ENCODE data around the gene ORAI2. TPM values are rescaled to one million over a fixed set of nuclear protein-coding genes. Genes with fewer than 3 reads are reported as not detected.

Gene ORAI2
- total and polyA plus RNA-seq, 10 of the 15 experiments (the other 5 are each of a cell fraction or from before 2014, with no cell fraction given): 5.8 to 111 (median 46.9) TPM

DNA sequence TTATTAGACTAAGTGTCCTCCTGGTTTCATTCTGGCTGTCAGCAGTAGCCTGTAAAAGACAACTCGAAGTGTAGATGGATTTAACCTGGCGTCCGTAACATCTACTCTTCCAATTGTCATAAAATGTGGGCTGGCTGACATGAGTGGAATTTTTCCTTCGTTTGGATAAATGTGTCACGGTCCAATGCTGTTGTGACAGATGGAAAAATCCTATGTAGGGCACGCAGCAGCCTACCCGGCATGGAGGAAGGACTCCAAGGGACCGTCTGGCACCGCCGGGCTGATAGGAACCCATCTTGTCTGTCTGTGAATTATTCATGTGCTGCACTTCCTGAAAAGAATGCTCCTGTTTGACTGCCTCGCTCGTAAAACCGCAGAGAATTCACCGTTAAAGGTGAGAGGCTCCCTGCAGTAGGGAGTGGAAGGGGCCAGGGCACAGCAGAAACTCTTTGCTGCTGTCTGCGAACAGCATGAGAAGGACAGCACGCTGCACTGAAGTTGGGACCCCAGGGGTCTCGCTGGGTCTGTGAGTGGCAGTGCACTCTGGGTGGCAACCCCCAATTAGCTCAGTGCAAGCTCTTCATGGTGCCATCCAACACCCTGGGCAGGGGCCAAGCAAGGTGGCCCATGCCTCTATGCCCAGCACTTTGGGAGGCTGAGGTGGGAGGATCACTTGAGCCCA lies 1.6 kb upstream of the ORAI2 start:
- 1% methylated on average over 17 of the region's 17 CpGs for WGBS (ENCODE audit: insufficient coverage, insufficient replicate concordance, low lambda C conversion rate, missing lambda C conversion rate)
- Histone ChIP-seq H3K27me3 (replicated peaks in 1 of 2; ENCODE audit: control insufficient read depth in 2 of 2, insufficient read depth in 2 of 2, low read length in 1 of 2) (no peaks in the 10 kb centered on the region), H3K9ac (ENCODE audit: control insufficient read depth, insufficient read depth, low read length) (peak overlapping the region; percentile 72), H3K4me3 (peak overlapping the region; percentile 15; the same call in 1 of the 2 replicates), H3K9me3 (replicated peaks; ENCODE audit: control insufficient read depth, insufficient read depth, low read length) (no peaks in the 10 kb centered on the region), H2AFZ (ENCODE audit: control insufficient read depth, low read depth, low read length) (peak overlapping the region; percentile 33; the same call in 1 of the 2 replicates), H4K20me1 (ENCODE audit: control insufficient read depth, insufficient read depth) (no peaks in the 10 kb centered on the region), H3K36me3 (ENCODE audit: control insufficient read depth in 2 of 2, insufficient read depth in 2 of 2, low read length in 1 of 2) (peaks cover 0 to 5% of the 10 kb centered on the region in 2 experiments; a peak in 3 of 4 replicates), H3K79me2 (ENCODE audit: control insufficient read depth, insufficient read depth, low read length) (peaks cover 29% of the 10 kb centered on the region), H3K4me1 (ENCODE audit: control insufficient read depth, insufficient read depth, low read length) (peaks cover 45% of the 10 kb centered on the region), H3K27ac (ENCODE audit: control insufficient read depth, insufficient read depth) (peak overlapping the region; percentile 93), H3K4me2 (ENCODE audit: control insufficient read depth, insufficient read depth) (peak overlapping the region; percentile 92)
- DNase-seq (ENCODE audit: low read depth, low spot score) (no peak), FAIRE-seq (peak; percentile 97), ATAC-seq (peak; percentile 49)
- ChIA-PET RAD21 (ENCODE audit: unreplicated experiment) (interaction anchor here (1.1 to 2.8 kb wide), 5 partner anchors 12 to 35 kb away, joined by 4 to 26 read pairs (median 6); no protein-coding TSS in a partner anchor), CTCF (interaction anchor here (1.2 to 5.0 kb wide), 4 partner anchors 10 to 25 kb away, joined by 3 to 39 read pairs (median 5); no protein-coding TSS in a partner anchor), POLR2A (interaction anchor here (0.6 to 13.0 kb wide), 9 partner anchors 7 to 33 kb away, joined by 3 to 210 read pairs (median 4); partner anchors contain the start of genes ALKBH4 and LRWD1), SMC1A (ENCODE audit: uncharacterized antibody, unreplicated experiment) (interaction anchor here (0.5 to 3.2 kb wide), 8 partner anchors 10 to 27 kb away, joined by 3 to 12 read pairs (median 5); no protein-coding TSS in a partner anchor)
- intact Hi-C loops (cut with micrococcal nuclease; ENCODE audit: unreplicated experiment): no loop called here
- in situ Hi-C loops (cut with MboI): no loop called here
- no TSS peak for BruUV-seq (replicated peaks)
- TF ChIP-seq MXI1 (IDR thresholded peaks at IDR 0.05; ENCODE audit: low read depth, low read length) (0 out of 2 replicates have a peak, but pooled peaks have one; percentile 29), ZZZ3 (IDR thresholded peaks at IDR 0.05; ENCODE audit: control insufficient read depth, insufficient read length, low read depth) (no peak), IKZF1 (conservative IDR thresholded peaks at IDR 0.05) (peak; percentile 82), LARP7 (IDR thresholded peaks at IDR 0.05) (0 out of 2 replicates have a peak, but pooled peaks have one; percentile 46), EED (IDR thresholded peaks at IDR 0.05; ENCODE audit: low read depth) (peak; percentile 77), GATAD2B (conservative IDR thresholded peaks at IDR 0.05; ENCODE audit: low read depth) (peak; percentile 43; the same call in 1 of the 2 replicates), CREM (IDR thresholded peaks at IDR 0.05; ENCODE audit: low read depth) (0 out of 2 replicates have a peak, but pooled peaks have one; percentile 8), CBFB (IDR thresholded peaks at IDR 0.05; ENCODE audit: low read depth) (peak; percentile 50; the same call in 1 of the 2 replicates), MTA2 (IDR thresholded peaks at IDR 0.05; ENCODE audit: low read depth) (peak; percentile 27; the same call in 1 of the 2 replicates), YY1 (IDR thresholded peaks at IDR 0.05; ENCODE audit: low read depth, low read length) (peak; percentile 64), BRCA1 (IDR thresholded peaks at IDR 0.05; ENCODE audit: low read depth, low read length) (no peak), SMARCA5 (IDR thresholded peaks at IDR 0.05) (0 out of 2 replicates have a peak, but pooled peaks have one; percentile 16), ZNF24 (IDR thresholded peaks at IDR 0.05) (no peak)
- TF ChIP-seq, protein P1, sequence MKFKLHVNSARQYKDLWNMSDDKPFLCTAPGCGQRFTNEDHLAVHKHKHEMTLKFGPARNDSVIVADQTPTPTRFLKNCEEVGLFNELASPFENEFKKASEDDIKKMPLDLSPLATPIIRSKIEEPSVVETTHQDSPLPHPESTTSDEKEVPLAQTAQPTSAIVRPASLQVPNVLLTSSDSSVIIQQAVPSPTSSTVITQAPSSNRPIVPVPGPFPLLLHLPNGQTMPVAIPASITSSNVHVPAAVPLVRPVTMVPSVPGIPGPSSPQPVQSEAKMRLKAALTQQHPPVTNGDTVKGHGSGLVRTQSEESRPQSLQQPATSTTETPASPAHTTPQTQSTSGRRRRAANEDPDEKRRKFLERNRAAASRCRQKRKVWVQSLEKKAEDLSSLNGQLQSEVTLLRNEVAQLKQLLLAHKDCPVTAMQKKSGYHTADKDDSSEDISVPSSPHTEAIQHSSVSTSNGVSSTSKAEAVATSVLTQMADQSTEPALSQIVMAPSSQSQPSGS (IDR thresholded peaks at IDR 0.05; ENCODE audit: low read length): no peak
- TF ChIP-seq, protein P2, sequence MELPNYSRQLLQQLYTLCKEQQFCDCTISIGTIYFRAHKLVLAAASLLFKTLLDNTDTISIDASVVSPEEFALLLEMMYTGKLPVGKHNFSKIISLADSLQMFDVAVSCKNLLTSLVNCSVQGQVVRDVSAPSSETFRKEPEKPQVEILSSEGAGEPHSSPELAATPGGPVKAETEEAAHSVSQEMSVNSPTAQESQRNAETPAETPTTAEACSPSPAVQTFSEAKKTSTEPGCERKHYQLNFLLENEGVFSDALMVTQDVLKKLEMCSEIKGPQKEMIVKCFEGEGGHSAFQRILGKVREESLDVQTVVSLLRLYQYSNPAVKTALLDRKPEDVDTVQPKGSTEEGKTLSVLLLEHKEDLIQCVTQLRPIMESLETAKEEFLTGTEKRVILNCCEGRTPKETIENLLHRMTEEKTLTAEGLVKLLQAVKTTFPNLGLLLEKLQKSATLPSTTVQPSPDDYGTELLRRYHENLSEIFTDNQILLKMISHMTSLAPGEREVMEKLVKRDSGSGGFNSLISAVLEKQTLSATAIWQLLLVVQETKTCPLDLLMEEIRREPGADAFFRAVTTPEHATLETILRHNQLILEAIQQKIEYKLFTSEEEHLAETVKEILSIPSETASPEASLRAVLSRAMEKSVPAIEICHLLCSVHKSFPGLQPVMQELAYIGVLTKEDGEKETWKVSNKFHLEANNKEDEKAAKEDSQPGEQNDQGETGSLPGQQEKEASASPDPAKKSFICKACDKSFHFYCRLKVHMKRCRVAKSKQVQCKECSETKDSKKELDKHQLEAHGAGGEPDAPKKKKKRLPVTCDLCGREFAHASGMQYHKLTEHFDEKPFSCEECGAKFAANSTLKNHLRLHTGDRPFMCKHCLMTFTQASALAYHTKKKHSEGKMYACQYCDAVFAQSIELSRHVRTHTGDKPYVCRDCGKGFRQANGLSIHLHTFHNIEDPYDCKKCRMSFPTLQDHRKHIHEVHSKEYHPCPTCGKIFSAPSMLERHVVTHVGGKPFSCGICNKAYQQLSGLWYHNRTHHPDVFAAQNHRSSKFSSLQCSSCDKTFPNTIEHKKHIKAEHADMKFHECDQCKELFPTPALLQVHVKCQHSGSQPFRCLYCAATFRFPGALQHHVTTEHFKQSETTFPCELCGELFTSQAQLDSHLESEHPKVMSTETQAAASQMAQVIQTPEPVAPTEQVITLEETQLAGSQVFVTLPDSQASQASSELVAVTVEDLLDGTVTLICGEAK (IDR thresholded peaks at IDR 0.05; ENCODE audit: borderline replicate concordance): no peak

Data from GM12878 (cell line).